Femur (tissue), 1 donor: ENCODE results near the gene UTP15.

Experiments used
- DNase-seq: peaks from one replicate; pipeline ENCODE4 v3.0.0-alpha.2; 2017

UTP15 gene

GRCh38 chr5:73582285-73583145, 17.0 kb downstream of the UTP15 start:
- no peak for DNase-seq

GRCh38 chr5:73587923-73588322, 22.4 kb downstream of the UTP15 start:
- no peak for DNase-seq

GRCh38 chr5:73591102-73591695, 25.7 kb downstream of the UTP15 start:
- no peak for DNase-seq

DNA sequence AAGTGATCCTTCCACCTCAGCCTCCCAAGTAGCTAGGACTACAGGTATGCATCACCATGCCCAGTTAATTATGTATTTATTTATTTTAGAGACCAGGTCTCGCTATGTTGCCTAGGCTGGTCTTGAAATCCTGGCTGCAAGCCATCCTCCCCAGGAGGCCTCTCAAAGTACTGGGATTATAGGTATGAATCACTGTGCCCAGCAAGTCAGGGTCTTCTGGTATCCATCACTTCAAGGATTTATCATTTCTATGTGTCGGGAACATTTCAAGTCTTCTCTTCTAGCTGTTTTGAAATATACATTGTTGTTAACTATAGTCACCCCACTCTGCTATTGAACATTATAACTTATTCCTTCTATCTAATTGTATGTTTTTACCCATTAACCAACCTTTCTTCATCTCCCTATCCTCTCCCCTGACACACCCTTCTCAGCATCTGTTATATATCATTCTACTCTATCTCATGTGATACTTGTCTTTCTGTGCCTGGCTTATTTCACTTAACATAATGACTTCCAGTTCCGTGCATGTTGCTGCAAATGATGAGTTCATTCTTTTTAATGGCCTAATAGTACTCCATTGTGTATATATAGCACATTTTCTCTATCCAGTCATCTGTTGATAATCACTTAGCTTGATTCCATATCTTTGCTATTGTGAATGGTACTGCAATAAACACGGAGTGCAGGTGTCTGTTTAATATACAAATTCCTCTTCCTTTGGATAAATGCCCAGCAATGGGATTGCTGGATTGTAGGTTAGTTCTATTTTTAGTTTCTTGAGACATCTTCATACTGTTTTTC, 26.4 kb downstream of the UTP15 start:
- no peak for DNase-seq

DNA sequence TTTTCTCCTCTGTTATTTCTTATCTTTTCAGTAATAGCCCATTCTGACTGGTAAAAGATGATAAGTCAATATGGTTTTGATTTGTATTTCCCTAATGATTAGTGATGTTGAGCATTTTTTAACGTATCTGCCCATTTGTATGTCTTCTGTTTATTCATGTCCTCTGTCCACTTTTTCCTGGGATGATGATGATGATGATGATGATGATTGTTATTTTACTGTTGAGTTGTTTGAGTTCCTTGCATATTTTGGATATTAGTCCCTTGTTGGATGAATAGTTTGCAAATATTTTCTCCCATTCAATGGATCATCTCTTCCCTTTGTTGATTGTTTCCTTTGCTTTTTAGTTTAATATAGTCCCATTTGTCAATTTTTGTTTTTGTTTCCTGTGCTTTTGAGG, 27.0 kb downstream of the UTP15 start:
- no peak for DNase-seq

DNA sequence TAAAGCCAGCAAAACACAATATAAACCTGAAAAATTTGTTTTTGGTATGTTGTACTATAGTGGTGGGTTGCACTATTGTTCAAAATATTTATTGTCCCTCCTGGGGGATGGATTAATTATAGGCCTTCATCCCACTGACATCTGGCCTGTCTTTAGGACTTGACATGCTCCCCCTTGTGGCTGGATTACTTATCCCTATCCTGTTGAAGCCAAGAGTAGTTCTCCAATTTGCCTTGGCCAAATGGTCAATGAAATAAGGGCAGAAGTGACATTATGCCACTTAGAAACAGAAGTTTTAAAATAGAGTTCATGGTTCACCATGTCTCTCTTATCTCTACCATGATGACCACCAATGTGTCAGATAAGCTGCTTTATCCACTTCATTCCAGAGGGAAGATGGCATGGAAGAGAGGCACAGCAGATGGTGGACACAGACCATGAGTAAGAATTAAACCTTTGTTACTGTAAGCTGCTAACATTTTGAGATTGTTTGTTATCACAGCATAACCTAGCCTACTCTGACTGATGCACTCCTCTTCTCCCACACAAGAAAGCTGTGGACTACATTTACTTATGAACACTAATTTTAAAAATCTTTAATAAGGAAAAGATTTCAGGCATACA, 31.3 kb downstream of the UTP15 start:
- no peak for DNase-seq

GRCh38 chr5:73599380-73599779, 33.8 kb downstream of the UTP15 start:
- no peak for DNase-seq

- no peak for DNase-seq
These were observed 38.5 kb downstream of the UTP15 start for GRCh38 chr5:73603998-73604397.

DNA sequence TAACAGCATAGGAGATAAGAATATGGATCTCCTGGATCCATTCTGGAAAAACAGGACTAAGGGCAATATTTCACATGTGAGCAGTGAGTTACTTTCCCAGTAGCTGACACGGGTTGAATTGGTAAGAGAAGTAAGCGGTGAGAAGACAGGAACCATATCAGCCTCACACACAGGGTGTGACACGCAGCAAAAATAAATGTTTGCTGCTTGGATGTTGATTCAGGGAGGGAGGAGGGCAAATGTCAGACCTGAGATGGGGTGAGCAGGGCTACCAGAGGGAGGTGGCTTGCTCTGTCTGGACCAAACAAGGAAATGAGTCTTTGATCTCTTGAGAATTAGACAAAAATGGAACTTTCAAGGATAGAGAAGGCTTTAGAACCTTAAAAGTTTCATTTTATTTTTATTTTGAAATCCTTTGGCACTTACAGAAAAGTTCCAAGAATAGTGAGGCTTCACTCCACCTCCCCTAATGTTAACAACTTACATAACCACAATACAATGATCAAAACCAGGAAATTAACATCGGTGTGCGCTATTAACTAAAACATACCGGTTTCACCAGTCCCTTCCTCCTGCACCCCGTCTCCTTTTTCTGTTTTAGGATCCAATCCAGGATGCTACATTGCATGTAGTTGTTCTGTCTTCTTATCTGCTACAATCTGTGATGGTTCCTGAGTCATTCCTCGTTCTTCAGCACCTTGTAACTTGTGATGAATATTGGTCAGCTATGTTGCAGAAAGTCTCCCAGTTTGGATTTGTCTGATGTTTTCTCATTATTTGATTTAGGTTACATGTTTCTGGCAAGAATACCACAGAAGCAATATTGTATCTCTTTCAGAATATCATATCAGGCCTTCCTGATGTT, 39.9 kb downstream of the UTP15 start:
- no peak for DNase-seq

GRCh38 chr5:73606206-73606753, 40.7 kb downstream of the UTP15 start:
- no peak for DNase-seq

- no peak for DNase-seq
These were observed 41.7 kb downstream of the UTP15 start for GRCh38 chr5:73607228-73607627.

GRCh38 chr5:73612799-73613198, 47.3 kb downstream of the UTP15 start:
- no peak for DNase-seq

DNA sequence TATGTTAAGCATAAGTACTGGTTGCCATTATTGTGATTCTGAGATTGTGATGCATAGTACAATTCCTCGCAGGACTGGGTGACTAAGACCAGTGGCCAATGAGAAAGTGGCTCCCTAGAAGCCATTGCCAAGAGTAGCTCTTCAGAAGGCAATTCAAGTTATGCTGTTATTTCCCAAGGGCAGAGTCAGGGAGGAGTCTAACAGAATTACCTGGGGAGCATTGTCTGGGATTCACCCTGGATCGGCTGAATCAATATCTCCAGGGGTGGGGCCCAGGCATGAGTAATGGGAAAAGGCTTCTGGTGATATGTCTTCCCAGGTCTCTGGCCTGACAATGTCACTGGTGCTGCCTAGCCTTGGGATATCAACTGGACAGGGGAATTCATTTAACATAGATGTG, 49.5 kb downstream of the UTP15 start:
- no peak for DNase-seq

DNA sequence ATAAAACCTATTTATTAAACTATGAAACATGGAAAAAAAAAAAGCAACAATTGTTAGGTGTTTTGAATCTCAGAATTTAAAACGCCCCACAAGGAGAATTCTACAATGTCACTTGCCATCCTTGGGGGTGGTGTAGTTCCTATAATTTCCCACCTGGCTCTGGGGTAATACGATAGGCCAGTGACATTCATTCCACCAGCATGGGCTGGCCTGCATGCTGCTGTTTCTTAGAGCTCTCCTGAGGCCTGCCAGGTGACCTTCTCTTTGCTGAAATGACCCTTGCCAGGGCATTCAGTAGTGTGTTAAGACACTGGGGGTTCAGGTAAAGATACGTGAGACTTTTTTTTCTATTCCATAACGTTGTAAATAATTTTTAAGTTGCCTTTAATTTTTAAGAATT, 50.4 kb downstream of the UTP15 start:
- no peak for DNase-seq

- no peak for DNase-seq
These were observed 52.2 kb downstream of the UTP15 start for GRCh38 chr5:73617510-73618279.

GRCh38 chr5:73619606-73620333, 54.2 kb downstream of the UTP15 start:
- DNase-seq = no peak

- DNase-seq = no peak
These were observed 54.8 kb downstream of the UTP15 start for GRCh38 chr5:73620334-73620687.

GRCh38 chr5:73623060-73623459, 57.5 kb downstream of the UTP15 start:
- DNase-seq = no peak

DNA sequence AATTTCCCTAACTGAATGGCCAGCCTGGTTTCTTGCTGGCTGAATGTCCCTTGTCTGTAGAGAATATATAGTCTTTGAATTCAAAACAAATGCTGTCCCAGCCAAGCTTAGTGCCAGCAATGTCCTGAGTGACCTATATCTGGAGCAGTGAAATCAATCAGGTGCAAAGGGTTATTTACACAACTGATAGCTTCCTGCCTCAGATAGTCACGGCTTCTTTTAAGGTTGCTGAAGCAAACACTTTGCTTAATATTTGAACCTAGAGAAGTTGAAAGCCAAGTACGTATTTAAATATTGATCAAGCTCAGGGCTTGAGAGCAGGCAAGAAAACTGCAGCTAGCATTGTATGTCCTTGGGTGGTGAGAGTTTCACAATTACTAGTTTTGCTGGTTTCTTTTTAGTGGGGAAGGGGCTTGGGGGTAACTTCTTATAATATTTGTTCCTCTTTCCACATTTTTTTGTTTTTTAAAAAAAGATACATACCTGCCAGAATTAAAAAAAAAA, 58.4 kb downstream of the UTP15 start:
- DNase-seq = no peak

GRCh38 chr5:73624888-73625287, 59.3 kb downstream of the UTP15 start:
- DNase-seq = no peak
